Ammon's horn (tissue), 1 donor: ENCODE results near the gene S100Z.
A peak's percentile ranks its signal among the peaks of the same experiment; 100 is the strongest.
"Not testable (repeated sequence)": the region's sequence is repeated elsewhere in the genome, so short reads cannot be mapped to it uniquely, and the experiment has no call there.

Source experiments
- DNase-seq: peaks from one replicate; pipeline ENCODE4 v3.0.0-alpha.2; 2016; ENCODE audit warnings: low spot score

Gene S100Z

DNA sequence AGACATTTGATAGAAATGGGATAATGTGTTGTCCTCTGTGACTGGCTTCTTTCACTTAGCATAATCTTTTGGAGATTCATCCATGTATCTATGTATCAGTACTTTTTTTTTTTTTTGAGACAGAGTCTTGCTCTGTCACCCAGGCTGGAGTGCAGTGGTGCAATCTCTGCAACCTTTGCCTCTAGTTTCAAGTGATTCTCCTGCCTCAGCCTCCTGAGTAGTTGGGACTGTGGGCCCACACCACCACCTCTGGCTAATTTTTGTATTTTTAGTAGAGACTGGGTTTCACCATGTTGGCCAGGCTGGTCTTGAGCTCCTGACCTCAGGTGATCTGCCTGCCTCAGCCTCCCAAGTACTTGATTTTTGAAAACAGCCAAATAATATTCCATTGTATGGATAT, 23.4 kb upstream of the S100Z start:
- not testable (repeated sequence) for DNase-seq

DNA sequence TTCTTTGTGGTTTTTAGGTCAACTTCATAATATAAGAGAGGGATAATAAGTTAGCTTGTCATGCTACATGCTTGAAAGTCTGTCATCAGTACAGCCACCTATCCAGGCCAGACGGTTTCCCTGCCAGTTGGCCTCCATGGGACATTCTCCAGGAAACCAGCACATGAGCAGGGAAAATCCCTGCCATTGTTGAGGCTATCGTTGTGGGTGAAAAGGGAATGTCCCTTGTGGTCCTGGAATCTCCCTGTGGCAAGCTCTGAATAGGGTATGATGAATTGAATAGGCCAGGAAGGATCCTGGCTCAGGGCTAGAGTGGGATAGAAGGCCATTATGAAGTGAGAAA, 18.7 kb upstream of the S100Z start:
- no peak for DNase-seq

- no peak for DNase-seq
These were observed 13.6 kb upstream of the S100Z start for GRCh38 chr5:76836181-76836580.

DNA sequence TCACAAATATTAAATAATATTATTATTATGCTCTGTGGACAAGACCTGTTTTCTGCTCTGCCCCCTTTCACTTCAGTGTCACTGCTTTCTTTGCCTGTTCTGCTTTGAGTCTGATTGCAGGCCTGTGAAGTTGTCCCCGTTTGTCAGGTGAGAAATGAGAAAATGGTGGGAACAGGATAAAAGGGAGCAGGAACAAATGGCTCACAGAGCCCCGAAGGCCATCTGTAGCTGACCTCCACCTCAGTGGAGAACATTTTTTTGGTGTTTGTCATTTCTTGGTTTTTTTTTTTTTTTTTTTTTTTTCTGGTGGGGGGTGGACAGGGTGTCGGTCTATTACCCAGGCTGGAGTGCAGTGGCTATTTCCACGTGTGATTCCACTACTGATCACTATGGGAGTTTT, 13.2 kb upstream of the S100Z start:
- DNase-seq = no peak

DNA sequence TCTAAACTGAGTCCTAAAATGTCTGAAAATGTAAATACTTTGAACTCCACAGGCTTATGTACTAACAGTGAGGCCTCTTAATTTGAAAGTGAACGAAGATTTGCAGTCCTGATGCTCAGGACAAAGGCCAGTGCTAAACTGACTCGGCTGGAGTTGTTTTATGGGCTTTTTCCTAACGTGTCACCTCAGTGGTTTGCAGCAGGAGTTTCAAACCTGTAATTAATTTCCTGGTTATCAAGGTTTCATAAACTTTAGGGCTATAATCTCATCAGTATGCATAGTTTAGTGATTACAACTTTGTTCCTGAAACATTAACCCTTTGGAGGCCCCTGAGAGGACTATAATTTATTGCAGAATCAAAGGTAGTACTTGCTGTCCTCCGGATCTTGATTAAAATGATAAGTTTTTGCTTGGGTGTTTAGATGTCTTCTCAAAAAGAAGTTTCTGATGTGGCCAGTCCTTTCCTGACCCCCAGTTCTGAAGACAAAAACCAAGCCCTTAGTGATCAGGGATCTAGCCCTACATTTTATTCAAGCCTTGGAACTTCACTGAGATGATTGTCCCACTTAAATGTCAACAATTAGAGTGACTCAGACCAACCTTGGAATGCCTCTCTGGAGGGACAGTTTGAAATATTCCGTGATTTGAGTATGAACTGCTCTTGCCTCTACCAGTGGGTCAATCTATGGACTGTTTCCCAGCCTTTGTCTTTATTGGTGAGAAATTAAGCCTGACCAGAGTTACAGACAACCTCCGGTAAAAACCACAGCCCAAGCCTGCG, 11.1 kb upstream of the S100Z start:
- no peak for DNase-seq

DNA sequence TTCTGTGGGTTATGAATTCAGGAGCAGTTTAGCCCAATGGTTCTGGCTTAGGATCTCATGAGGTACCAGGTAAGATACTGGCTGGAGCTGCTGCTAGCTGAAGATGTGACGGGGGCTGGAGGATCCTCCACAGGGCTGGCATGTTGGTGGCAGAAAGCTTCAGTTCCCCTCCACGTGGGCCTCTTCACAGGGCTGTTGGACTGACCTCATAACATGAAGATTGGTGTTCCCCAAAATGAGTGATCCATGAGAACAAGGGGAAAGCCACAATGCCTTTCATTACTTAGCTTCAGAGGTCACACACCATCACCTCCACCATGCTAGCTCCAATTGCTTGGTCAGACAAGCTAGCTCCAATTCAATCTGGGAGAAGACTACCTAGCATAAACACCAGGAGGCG, 8.5 kb upstream of the S100Z start:
- DNase-seq = no peak

DNA sequence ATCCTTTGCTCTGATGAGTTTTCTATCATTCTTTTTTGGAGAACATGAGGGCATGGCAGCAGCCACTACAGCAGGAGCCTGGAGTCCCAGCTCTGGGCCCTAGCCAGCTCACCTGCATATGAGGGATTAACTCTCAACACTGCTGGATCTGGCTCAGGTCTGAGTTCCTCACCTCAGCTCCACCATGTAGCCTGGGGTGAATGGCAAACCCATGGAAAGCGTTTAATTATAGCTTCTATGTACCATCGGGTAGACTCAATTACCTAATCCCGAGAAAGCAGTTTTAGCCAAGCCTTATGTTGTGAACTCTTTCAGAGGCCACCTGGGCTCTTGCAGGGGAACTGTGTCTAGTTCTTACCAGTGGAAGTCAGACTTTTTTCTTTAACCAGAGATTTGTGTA, 3.9 kb upstream of the S100Z start:
- no peak for DNase-seq

DNA sequence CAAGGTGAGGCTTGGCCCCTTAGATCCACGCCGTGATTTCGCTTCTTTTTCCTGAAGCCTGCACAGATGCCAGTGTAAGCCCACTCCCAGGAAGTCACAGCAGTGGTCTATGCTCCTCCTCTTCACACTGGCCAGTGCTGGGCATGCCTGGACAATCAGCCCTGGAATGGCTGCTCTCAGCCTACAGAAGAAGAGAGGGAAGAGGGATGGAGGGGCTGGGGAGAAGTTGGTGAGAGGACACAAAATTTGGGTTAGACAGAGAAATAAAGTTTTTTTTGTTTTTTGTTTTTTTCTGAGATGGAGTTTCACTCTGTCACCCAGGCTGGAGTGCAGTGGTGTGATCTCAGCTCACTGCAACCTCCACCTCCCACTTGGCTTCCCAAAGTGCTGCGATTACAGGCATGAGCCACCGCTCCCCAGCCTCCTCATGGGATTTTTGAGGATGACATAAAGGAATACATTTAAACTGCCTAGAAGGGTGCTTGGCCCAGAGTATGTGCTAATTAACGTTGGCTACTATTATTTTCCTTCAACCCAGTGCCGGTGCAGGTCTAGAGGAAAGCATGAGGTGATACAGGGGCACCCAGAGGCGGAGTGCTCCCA, 830 bp downstream of the S100Z start:
- no peak for DNase-seq

DNA sequence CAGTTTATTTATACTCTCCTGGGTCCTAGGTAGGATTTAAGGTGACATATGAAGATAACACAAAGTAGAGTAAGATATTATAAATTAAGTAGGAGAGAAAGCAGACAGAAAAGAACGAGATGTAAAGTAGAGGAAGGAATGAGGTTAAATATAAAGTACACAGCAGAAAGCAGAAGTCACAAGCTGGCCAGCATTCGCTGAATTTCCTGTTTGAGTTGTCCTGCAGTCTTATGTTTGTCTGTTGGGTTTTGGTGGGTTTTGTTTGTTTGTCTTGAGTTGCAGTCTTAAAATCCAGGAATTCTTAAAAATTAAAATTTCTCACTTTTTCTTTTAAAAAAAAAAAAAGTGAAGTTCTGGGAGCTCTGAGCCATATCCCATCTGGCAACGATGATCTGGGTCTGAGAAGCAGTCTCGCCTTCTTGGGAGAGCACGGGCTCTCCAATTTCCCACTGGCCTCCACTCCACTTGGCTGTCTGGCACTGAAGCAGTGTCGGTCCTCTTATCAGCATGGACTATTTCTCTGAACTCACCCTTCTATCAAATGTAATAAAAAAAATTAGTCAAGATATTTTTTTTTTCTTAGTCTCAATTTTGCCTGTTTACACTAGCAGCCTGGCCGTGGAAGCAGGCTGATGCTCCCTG, 2.0 kb downstream of the S100Z start:
- DNase-seq = peak; percentile 37

DNA sequence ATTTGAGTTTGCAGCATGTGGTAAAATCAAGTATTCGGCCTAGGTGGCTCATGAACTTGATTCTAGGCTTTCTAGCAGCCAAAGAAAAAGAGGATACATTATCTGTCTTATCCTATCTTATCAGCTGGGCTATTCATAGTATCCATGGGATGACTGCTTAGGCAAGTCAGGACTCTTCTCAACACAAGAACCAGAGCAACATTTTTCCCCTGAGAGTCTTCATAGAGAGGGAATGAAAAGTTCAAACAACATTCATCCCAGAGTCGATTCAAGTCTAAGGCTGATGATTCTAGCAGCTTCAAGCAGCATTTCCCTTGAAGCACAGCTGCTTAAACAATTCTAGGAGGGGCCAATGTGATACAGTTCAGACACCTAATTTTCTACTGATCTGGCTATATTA, 3.0 kb downstream of the S100Z start:
- no peak for DNase-seq

DNA sequence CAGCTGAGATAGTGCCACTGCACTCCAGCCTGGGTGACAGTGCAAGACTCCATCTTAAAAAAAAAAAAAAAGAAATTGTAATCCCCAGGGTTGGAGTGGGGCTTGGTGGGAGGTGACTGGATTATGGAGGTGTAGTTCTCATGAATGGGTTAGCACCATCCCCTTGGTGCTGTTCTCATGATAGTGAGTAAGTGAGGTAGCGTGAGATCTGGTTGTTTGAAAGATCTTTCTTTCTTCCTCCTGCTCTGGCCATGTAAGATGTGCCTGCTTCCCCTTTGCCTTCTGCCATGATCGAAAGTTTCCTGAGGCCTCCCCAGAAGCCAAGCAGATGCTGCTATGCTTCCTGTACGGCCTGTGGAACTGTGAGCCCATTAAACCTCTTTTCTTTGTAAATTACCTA, 3.9 kb downstream of the S100Z start:
- DNase-seq = not testable (repeated sequence)

- DNase-seq = no peak
These were observed 4.8 kb downstream of the S100Z start for GRCh38 chr5:76854644-76855043.

- DNase-seq = not testable (repeated sequence)
These were observed 5.7 kb downstream of the S100Z start for GRCh38 chr5:76855501-76855900.

DNA sequence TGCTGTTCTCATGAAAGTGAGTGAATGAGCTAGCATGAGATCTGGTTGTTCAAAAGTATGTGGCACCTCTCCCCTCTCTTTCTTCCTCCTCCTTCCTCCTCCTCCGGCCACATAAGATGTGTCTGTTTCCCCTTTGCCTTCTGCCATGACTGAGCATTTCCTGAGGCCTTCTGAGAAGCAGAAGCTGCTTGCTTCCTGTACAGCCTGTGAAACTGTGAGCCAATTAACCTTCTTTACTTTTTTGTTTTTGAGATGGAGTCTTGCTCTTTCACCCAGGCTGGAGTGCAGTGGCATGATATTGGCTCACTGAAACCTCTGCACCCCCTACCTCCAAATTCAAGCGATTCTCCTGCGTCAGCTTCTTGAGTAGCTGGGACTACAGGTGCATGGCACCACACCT, 6.1 kb downstream of the S100Z start:
- peak; percentile 49 for DNase-seq

DNA sequence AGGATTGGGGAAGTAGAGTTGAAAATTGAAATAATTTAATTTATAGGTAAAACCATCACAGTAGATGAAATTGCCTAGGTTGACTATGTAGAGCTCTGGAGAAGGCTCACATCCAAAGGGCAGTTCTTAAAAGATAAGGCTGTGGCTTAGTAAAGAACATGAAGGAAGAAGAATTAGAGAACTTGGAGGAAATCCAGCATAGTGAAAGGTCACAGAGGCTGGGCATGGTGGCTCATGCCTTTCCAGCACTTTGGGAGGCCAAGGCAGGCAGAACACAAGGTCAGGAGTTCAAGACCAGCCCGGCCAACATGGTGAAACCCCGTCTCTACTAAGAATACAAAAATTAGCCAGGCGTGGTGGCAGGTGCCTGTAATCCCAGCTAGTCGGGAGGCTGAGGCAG, 7.0 kb downstream of the S100Z start:
- not testable (repeated sequence) for DNase-seq

GRCh38 chr5:76859591-76860247, 9.9 kb downstream of the S100Z start:
- DNase-seq = no peak

- no peak for DNase-seq
These were observed 11.8 kb downstream of the S100Z start for GRCh38 chr5:76861612-76862011.

DNA sequence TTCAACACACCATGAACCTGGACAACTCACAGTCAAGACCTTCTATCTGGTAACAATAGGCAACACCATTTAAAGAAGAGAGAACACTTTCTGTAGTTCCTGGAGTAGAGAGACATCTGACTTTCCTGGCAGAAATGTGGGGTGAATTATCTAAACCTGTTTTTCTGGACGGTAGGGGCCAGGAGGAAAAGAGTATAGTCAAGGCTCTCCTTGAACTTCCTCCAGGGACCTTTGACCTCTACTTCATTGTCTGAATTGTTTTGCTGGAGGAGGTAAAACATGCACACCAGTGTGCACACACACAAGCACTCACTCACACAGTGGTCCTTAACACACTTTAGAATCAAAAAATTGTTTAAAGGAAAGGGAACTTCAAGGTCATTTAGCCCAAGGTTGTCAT, 13.2 kb downstream of the S100Z start:
- DNase-seq = no peak

DNA sequence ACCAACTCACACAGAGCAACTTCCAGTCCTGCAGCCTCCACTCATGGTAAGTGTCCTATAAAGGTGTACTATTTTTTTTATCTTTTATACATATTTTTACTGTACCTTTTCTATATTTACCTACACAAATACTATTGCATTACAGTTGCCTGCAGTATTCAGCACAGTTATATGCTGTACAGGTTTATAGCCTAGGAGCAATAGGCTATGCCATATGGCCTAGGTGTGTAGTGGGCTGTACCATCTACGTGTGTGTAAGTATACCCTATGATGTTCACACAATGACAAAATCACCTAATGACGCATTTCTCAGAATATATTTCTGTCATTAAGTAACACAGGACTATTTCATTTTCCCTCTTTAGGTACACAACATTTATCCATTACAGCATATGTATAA, 16.7 kb downstream of the S100Z start:
- no peak for DNase-seq

- no peak for DNase-seq
These were observed 17.2 kb downstream of the S100Z start for GRCh38 chr5:76867038-76867437.

DNA sequence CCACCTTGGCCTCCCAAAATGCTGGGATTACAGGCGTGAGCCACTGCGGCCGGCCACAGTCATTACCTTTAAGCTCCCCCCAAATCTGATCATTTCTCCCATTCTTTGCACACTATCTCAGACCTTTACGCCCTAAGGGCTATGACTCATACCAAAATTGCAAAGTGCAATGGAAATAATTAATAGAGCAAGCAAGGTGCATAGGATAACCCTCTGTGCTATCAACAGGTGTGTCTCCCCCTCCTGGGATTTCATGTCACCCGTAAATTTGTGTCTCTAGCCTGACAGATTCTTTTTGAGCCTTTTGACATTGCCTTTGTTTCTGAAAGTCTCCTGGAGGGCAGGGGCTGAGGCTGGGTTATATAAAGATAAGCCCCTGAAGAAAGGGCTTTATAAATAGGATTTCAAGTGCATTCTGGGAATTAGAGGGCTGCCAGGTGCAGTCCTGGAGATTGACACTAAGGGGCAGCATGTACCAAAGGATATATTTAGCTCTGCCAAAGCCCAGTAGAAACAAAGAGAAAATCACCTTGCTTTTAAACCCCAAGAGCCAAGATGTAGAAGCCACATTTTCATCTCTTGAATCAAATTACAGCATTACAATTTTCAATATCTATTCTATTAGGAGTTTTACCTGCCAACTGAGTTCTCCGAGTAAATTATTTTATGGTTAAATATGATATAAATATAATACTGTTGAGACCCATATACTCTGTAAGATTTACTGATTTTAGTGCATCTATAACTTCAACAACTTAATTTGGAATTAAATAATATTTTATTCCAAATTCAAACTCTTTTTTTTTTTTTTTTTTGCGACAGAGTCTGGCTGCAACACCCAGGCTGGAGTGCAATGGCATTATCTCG, 18.2 kb downstream of the S100Z start:
- peak; percentile 79 for DNase-seq

DNA sequence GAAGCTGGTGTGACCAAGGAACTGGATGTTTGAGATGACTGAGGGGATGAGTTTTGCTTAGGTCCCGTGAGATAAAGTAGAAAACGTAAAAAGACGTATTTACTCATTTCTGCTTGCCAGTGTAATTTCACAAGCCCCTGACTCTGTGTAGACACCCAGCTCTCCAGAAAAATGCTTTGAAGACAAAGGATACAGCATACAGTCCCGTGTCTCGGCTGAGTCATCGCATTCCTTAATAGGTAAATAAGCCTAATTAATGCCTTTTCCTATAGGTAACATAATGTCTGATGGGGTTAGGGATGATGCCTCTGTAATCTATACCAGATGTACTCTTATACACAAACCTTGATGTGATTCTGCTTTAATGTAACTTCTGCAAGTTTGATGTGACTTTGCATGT, 20.2 kb downstream of the S100Z start:
- no peak for DNase-seq
